Upper lobe of left lung (tissue), 4 donors: ENCODE data around the gene CBR1.

Experiments
- EP300 ChIP-seq, 4 donors: sonication (generic); formaldehyde crosslinking; IDR thresholded peaks; one replicate each; pipeline ENCODE4 v1.5.1; 2017; ENCODE audit warnings: antibody characterized with exemption in 4 of 4, control low read depth in 2 of 4
- TF ChIP-seq, protein P1 (sequence below), 6 experiments: fragments of 450-650 bp in 4 of 6; fragments of 200-600 bp in 2 of 6; sonication (generic) in 2 of 6; IDR thresholded peaks; one replicate each; pipeline ENCODE4 v1.5.1; 2016 to 2019; ENCODE audit warnings: antibody characterized with exemption in 6 of 6

DNA sequence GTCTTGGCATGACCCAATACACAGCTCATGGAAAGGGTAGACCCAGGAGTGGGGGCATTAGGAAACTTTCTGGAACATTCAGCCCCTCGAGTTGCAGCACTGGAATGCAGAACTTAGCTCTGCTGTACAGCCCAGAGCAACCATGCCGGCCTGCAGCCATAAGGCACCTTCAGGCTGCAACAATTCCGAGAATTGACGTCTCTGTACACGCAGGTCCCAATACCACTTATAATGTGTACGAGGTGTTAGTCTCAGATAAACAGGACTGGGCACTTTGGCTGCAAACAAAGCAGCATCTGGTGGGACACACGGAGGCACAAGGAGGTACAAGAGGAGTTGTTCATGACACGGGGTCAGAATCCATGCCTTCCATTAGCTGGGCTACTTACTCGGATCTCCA lies 7.9 kb downstream of the CBR1 start:
- TF ChIP-seq, protein P1, sequence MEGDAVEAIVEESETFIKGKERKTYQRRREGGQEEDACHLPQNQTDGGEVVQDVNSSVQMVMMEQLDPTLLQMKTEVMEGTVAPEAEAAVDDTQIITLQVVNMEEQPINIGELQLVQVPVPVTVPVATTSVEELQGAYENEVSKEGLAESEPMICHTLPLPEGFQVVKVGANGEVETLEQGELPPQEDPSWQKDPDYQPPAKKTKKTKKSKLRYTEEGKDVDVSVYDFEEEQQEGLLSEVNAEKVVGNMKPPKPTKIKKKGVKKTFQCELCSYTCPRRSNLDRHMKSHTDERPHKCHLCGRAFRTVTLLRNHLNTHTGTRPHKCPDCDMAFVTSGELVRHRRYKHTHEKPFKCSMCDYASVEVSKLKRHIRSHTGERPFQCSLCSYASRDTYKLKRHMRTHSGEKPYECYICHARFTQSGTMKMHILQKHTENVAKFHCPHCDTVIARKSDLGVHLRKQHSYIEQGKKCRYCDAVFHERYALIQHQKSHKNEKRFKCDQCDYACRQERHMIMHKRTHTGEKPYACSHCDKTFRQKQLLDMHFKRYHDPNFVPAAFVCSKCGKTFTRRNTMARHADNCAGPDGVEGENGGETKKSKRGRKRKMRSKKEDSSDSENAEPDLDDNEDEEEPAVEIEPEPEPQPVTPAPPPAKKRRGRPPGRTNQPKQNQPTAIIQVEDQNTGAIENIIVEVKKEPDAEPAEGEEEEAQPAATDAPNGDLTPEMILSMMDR (IDR thresholded peaks at IDR 0.05): no peak
- TF ChIP-seq EP300 (IDR thresholded peaks at IDR 0.05): peak in 1 of 4 donors; percentile 29
